ENCODE measurements around the gene ORMDL1.

Gene ORMDL1

GRCh38 chr2:189726849-189727248 is 57.3 kb downstream of the ORMDL1 start:
- H3K4me2 ChIP-seq (ENCODE audit: low read length): no peak overlapping the region
- no peak overlapping the region for H3K27ac ChIP-seq (ENCODE audit: low read depth, low read length, poor library complexity, severe bottlenecking)
- H4K20me1 ChIP-seq (ENCODE audit: insufficient read depth, low read length): no peaks in the 10 kb centered on the region
- no peaks in the 10 kb centered on the region for H3K4me1 ChIP-seq (ENCODE audit: insufficient read depth, low read length, severe bottlenecking)
- H3K9me2 ChIP-seq (ENCODE audit: low read depth, low read length): no peaks in the 10 kb centered on the region
- no peaks in the 10 kb centered on the region for H3K79me2 ChIP-seq (ENCODE audit: insufficient read depth, low read length)
- H3K9me3 ChIP-seq (ENCODE audit: low read length): no peaks in the 10 kb centered on the region
- no peaks in the 10 kb centered on the region for H3F3A ChIP-seq (ENCODE audit: insufficient read depth, low read length)
- H2AFZ ChIP-seq (ENCODE audit: low read length): no peak overlapping the region
- H3K27me3 ChIP-seq (ENCODE audit: insufficient read depth, low read length): no peaks in the 10 kb centered on the region
- H3K4me3 ChIP-seq (ENCODE audit: low read depth, low read length, poor library complexity, severe bottlenecking): no peak overlapping the region
- no peak for TF ChIP-seq CTCF (IDR thresholded peaks at IDR 0.05; ENCODE audit: low read length)
- no peak for TF ChIP-seq EZH2 (IDR thresholded peaks at IDR 0.05; ENCODE audit: borderline replicate concordance, low read length)
- no peaks in the 10 kb centered on the region for H3K36me3 ChIP-seq (ENCODE audit: insufficient read depth, low read length)
- H3K9ac ChIP-seq (ENCODE audit: low read length): no peak overlapping the region

GRCh38 chr2:189726271-189726670 is 57.9 kb downstream of the ORMDL1 start:
- Histone ChIP-seq H3K27me3 (ENCODE audit: insufficient read depth, low read length) (no peaks in the 10 kb centered on the region), H2AFZ (ENCODE audit: low read length) (no peak overlapping the region), H4K20me1 (ENCODE audit: insufficient read depth, low read length) (no peaks in the 10 kb centered on the region), H3K27ac (ENCODE audit: low read depth, low read length, poor library complexity, severe bottlenecking) (no peak overlapping the region), H3K36me3 (ENCODE audit: insufficient read depth, low read length) (no peaks in the 10 kb centered on the region), H3K79me2 (ENCODE audit: insufficient read depth, low read length) (no peaks in the 10 kb centered on the region), H3K4me1 (ENCODE audit: insufficient read depth, low read length, severe bottlenecking) (no peaks in the 10 kb centered on the region), H3K9me2 (ENCODE audit: low read depth, low read length) (no peaks in the 10 kb centered on the region), H3K9ac (ENCODE audit: low read length) (no peak overlapping the region), H3K4me3 (ENCODE audit: low read depth, low read length, poor library complexity, severe bottlenecking) (no peak overlapping the region), H3F3A (ENCODE audit: insufficient read depth, low read length) (no peaks in the 10 kb centered on the region), H3K4me2 (ENCODE audit: low read length) (no peak overlapping the region), H3K9me3 (ENCODE audit: low read length) (no peaks in the 10 kb centered on the region)
- TF ChIP-seq CTCF (IDR thresholded peaks at IDR 0.05; ENCODE audit: low read length) (no peak), EZH2 (IDR thresholded peaks at IDR 0.05; ENCODE audit: borderline replicate concordance, low read length) (no peak)

- H3K9me3 ChIP-seq (ENCODE audit: low read length): no peaks in the 10 kb centered on the region
- H2AFZ ChIP-seq (ENCODE audit: low read length): no peak overlapping the region
- no peak overlapping the region for H3K9ac ChIP-seq (ENCODE audit: low read length)
- no peak overlapping the region for H3K27ac ChIP-seq (ENCODE audit: low read depth, low read length, poor library complexity, severe bottlenecking)
- no peaks in the 10 kb centered on the region for H3K36me3 ChIP-seq (ENCODE audit: insufficient read depth, low read length)
- H3K79me2 ChIP-seq (ENCODE audit: insufficient read depth, low read length): no peaks in the 10 kb centered on the region
- no peak overlapping the region for H3K4me2 ChIP-seq (ENCODE audit: low read length)
- H3K27me3 ChIP-seq (ENCODE audit: insufficient read depth, low read length): no peaks in the 10 kb centered on the region
- H3F3A ChIP-seq (ENCODE audit: insufficient read depth, low read length): no peaks in the 10 kb centered on the region
- no peaks in the 10 kb centered on the region for H3K9me2 ChIP-seq (ENCODE audit: low read depth, low read length)
- H3K4me1 ChIP-seq (ENCODE audit: insufficient read depth, low read length, severe bottlenecking): no peaks in the 10 kb centered on the region
- TF ChIP-seq CTCF (IDR thresholded peaks at IDR 0.05; ENCODE audit: low read length): no peak
- TF ChIP-seq EZH2 (IDR thresholded peaks at IDR 0.05; ENCODE audit: borderline replicate concordance, low read length): no peak
- no peaks in the 10 kb centered on the region for H4K20me1 ChIP-seq (ENCODE audit: insufficient read depth, low read length)
- no peak overlapping the region for H3K4me3 ChIP-seq (ENCODE audit: low read depth, low read length, poor library complexity, severe bottlenecking)
Measured at GRCh38 chr2:189723192-189723591, 60.9 kb downstream of the ORMDL1 start.

All from OCI-LY1 (cell line).